NCI-H1092 treated with DMSO at 0.1 percent for 48 hours (cell line): ENCODE data around the gene COASY.
A peak's percentile ranks its signal among the peaks of the same experiment; 100 is the strongest.

ENCODE experiments used
- DNase-seq: peaks from one replicate; lab custom pipeline; 2025; lab: John Stamatoyannopoulos, UW

COASY gene

DNA sequence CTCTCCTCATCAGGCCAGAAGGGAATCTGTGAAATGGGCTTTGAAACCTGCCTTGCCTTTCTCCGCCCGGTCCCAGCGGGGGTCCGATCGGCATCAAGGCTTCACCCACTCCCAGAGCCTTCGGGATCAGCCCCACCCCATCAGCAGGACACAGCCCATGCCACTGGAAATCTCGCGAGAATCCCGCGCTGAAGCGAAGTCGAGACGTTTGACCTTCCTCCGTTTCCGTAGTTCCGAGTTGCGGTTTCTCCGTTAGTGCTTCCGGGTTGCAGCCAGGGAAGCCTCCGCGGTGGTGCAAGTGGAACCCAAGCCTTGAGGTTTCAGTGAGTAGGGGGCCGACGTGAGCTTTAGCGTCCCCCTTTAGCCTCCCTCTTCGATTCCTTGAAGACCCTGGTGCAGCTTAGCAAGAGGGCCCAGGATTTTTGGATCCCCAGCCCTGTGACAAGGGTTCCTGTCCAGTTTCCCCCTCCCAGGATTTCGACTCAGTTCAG, at the start of gene COASY:
Gene COASY (plus strand): TSS at position 252 of the 491 bp plus-strand sequence. CDS start 475 bp downstream, outside the sequence.
- peak; percentile 94 for DNase-seq

DNA sequence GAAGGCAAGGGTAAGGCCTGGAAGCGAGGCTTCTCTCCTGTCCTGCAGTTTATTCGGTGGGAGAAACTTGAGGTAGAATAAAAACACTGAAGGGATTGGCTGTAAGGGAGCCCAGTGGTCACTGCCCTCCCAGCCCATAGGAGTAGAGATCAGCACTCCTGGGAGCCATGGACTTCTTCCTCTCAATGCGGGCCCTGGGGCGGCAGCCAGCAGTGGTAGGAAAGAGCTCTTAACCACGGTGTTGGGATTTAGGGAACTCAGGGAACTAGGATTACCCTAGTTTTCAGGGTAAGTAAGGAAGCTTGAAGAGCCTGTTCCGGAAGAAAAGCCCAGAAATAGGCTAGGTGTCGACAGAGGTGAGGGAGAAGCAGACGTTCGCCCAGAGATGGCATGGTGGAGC, 49.7 kb upstream of the COASY start:
- no peak for DNase-seq

DNA sequence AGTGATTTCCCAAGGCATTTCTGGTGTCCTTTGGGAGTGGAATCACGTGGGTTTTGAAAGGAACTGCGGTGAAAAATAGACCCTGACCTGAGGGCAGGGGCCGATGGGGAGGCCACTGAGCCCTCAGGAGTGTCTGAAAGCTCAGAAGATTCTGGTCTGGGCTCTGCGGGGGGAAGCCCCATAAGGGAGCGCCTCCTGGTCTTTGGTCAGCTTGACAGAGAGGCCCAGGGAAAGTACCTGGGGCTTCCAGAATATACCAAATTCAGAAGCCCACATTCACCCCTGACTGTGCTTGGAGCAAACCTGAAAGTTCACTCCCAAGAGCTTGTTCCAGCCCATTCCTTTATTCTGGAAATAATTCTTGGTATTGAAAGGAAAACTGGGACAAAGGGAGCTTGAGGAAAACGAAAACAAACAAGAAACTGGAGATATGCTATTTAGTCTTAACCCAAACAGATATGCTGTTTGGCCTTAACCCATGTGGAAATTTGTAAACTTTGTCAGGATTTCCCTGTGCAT, 49.2 kb upstream of the COASY start:
- no peak for DNase-seq

DNA sequence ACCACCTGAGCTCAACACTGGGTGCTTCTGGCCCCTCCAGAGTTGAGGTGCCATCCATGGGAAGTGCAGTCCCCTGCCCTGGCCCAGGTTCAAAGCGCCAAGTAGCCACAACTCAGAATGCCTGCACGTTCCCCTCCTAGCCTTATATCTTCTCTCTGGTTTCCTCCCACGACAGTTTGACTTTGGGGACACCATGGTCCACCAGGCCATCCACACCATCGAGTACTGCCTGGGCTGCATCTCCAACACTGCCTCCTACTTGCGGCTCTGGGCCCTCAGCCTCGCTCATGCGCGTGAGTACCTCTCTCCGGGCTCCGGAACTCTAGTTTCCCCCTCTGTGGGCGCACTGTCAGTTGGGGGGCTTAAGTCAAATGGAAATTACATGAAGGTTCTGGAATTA, 48.3 kb upstream of the COASY start:
- DNase-seq = no peak

DNA sequence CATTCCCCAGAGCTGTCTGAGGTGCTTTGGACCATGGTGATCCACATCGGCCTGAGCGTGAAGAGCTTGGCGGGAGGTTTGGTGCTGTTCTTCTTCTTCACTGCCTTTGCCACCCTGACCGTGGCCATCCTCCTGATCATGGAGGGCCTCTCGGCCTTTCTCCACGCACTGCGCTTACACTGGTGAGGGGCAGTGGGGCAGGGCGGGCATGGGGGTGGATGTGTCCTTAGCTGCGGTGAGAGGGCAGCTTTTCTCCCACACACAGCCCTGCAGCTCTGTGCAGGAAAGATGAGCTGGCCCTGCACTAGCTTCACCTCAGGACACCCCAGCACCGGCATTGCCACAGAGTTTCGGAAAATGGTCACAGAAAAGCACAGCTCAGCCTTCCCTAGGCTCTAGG, 47.7 kb upstream of the COASY start:
- no peak for DNase-seq

DNA sequence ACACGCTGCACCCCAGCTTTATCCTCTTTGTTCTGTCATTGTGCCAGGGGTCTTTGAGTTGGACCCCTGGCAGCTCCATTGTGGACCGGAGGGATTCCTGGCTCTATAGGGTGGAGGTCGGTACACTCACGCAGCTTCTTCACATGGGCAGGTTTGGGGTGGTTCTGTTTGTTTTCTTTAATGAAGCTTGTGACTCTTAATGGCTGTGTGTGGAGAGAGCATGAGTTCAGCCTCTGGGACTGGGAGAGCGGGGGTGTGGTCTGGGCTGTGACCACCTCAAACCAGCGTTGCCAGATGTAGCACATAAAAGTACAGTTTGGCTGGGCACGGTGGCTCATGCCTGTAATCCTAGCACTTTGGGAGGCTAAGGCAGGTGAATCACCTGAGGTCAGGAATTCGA, 47.1 kb upstream of the COASY start:
- DNase-seq = no peak

DNA sequence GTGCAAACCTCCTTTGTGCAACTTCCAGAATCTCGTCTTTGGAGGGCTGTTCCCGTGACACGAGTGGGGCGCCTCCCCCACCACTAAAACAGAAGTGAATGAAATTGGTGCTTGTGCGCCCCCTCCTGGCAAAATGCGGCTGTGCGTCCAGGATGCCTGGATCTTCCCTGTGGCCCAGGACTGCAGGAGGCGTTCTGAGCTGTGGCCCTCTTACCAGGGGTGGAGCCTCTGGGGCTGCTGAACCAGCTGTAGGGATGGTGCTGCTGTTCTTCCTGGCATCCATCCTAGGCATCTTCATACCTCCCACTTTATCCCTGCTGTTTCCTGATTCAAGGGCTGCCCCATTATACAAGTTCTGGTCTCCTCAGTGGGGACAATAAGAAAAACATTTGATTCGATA, 44.4 kb upstream of the COASY start:
- DNase-seq = peak; percentile 11

DNA sequence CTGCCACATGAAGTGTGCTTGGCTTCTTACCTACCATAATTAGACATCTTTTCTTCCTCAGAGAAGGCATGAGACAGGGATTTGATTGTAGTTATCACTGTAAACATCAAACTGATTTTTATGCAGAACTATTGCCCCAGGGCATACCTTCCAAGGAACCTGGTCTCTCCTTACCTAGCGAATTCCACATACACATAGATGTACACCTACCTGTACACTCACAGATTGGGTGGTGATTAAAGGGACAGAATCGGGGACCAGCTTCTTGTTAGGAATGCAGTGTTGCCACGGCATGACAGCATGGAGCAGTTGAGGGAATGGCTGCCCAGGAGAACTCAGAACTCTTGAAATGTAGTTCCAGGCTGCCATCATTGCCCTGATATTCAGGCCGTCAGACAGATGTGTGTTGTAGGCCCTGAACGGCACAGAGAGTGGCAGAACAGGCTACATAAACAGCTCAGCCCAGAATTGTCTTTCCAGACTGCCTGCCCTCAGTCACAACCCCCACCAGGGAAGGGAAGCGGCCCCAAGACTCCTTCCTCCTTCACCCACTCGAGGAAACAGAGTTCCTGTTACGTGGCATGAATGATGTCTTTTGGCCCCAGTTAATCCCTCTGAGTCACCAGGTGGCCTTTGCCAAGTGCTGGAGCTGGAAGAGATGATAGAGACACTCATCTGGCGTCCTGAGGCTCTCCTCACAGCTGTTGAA, 43.7 kb upstream of the COASY start:
- DNase-seq = no peak

DNA sequence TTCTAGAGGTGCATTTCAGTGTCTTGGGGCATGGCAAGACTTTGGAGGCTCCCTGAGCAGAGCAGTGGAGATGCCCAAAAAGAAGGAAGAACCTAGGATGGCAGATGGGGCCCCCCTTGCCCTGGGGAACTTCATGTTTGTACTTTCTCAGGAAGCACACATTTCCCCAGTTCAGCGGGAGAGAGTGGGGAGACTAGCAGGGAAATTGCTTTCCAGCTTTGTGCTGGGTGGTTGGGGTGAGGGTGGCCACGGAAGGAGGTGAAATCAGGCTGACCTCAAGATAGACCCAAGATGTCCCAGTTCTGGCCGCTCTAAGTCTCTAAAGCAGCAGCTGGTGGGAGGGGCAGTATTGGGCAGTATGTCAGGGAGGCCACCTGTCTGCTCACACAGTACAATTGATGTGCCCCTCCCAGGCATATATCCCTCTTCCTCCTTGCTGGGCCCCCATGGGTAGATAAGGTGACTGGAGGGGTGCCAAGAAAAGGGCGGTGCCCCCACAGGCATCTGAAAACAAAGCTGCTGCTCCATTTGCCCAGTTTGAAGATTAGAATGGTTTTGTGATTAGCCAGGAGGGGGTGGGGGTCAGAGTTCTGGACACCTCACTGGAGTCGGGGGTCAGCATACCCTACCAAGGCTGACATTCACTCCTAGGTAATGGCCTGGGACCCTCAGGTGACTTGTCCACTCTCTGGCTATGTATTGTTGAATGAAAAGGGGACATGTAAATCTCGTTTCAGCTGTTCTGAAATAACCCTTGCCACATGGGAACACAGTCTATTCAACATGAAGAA, 43.0 kb upstream of the COASY start:
- no peak for DNase-seq

DNA sequence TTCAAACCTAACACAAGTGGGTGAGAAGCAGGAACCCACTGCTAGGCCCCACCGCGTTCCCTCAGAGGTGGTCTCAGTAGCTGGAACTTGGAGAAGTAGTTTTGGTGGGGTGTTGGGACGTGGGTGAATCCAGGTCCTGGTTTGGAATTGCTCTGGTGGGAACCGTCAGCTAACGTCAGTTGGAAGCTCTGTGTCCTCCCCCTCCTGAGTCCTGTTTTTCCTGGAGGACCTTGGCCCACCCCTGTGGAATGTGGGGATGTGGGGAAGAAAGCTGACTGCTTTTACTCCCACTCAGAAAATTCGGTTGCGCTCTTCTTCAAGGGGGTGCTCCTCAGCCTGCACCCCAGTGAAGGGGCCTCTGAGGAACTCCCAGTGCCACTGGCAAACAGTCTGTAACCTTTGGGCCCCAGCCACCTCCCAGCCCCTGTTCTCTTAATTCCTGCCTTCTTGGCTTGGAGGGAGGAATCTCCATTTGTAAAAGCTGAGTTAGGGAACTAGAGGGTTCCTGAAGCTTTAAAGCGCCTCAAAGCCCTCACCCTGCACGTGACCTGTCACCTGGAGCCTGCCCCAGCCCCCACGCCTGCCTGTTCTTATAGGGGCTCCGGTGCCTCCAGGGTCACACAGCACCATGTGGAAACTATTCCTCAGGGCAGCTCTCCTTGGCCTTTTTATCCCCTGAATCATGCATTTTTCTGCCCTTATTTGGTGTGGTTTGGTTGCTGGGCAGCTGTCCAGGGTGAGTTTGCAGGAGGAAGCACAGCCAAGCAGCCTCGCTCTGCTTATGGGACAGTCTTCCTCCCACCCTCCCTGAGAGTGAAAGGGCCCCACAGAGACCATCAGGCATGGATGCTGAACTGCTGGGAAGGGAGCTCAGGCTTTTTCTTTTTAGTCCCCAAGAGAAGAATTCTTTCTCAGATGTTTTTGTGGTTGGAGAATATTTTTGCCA, 42.1 kb upstream of the COASY start:
- no peak for DNase-seq

DNA sequence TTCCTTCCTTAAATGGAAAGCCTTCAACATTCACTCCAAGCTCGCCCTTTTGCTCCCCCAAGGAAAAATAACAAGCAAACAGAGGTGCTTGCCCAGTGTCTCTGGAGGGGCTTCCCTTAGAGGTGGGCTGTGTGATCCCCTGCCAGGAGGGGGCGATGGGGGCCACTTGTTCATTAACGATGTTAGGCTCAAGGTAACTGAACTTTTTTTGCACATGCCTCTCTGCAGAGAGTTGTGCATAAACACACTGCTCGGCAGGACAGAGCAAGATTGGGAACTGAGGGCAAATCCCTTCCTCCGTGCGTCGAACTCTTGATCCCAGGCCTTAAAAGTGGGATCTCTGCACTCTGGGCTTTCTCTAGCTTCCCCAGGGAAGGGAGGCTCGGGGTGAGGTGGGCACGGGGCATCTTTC, 41.4 kb upstream of the COASY start:
- DNase-seq = no peak

DNA sequence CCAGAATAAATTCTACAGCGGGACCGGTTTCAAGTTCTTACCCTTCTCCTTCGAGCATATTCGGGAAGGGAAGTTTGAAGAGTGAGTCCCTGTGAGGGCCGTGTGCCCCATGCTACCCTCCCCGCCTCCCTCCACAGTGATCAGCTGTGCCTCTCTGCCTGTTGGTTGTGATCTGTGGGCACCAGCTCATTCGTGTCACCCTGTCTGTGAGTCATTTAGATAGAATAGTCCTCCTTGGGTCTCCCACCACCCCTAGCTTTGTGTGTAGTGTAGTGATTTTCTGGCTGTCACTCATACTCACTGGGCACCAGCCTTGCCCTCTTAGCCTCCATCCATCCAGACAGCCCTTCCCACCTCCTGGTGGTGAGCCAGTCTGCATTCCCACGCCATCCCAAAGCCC, 40.9 kb upstream of the COASY start:
- DNase-seq = no peak

DNA sequence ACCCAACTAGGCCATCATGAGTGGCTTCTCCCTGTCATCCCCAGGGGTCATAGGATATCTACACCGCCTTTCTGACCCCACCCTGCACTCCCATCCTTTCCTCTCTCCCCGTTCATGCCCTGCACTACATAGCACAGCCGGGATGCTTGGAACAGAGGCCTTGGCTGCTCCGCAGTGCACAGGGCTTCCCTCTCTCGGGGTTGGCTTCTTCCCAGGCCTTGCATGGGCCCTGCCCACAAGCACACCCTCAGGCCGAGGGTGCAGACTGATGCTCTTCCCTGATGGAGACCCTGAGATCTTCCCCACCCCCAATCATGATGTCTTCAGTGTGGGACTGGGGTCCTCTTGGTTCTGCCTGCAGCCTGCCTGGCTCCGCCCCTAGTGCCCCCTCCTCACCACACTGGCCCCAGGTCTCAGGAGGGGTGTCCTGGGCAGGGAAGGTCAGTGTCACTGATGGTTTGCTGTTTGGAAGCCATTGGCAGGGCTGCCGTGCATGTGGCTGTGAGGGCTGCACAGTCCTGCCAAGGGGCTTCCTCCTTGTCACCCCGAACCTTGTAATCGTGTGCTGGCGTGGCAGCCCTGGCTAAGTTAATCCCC, 40.2 kb upstream of the COASY start:
- DNase-seq = no peak

DNA sequence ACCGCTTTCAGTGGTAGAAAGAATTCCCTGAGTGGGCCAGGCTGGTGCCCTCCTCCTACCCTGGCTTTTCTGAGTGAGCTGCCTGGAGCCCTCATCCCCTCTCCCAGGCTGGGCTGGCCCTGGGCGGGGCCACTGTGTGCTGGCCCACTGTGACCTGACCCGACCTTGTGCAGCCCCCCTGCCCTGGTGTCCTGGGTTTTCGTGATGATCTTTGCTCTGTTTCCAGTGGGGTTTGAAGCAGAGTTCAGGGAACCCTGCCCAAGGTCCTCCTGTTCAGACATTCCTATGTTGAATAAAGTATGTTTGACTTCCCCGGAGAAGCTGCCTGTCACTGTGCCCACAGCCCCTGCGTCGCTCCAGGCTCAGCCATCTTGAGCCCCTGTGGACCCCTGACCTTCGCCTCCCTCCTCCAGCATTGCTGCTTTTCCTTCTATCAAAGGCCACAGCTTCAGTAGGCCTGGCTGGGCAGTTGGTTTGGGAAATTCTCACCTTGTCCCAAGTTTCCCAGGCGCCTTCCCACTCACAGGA, 39.6 kb upstream of the COASY start:
- DNase-seq = no peak

DNA sequence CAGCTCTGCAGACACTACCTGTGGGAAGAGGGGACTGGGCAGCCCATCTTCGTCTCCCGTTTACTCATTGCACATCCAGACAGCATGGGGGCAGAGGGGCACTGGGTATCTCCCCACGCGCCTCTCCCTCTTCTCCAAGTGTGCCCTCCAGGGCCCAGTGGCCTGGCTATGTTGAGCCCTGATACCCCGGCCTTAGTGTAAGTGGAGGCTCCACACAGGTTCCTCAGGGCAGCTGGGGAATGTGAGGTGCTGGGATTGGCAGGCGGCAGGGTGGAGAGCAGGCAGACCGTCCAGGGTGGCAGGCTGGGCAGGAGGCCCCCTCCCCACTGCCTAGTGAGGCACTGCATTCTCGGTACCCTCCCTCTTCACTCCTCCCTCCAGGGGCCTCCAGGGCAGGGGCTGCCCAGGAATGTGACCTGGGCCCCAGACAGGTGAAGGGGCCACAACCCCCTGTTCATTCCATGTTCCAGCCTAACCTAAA, 39.1 kb upstream of the COASY start:
- DNase-seq = no peak

DNA sequence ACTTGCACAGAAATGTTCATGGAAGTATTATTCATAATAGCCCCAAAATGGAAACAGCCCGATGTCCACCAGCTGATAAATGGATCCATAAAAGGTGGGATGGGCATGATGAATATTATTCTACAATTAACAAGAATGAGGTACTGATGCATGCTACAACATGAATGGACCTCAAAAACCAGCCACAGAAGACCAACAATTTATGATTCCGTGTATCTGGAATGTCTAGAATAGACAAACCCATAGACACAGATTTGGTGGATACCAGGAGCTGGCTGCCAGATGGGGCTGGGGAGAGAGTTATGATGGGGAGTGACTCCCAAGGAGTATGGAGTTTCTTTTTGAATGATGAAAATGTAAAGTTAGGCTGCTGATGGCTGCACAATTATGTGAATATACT, 36.7 kb upstream of the COASY start:
- no peak for DNase-seq

DNA sequence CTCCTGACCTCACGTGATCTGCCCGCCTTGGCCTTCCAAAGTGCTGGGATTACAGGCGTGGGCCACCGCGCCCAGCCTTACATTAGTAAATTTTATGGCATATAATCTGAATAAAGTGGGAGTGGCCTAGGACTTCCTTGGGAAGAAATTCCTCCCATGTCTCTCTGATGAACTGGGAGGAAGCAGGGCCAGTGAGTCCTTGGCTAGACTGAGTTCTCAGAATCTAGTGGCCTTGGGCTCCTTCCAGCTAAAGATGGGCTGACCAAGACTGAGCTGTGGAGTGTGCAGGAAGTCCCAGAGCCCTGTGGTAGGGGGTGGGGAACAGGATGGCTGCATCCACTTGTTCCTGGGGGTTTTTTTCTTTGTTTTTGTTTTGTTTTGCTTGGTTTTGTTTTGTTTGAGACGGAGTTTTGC, 35.9 kb upstream of the COASY start:
- DNase-seq = no peak

DNA sequence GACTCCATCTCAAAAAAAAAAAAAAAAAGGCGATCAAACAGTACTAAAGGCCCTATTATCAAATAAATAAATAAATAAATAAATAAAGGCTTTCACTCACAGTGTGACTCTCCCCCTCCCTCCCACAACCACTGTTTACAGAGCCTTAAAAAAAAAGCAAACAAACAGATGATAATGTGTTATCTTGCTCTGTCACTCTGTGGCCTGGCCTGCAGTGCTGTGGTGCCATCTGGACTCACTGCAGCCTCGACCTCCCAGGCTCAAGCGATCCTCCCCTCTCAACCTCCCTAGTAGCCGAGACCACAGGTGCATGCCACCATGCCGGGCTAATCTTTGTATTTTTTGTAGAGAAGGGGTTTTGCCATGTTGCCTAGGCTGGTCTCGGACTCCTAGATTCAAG, 34.0 kb upstream of the COASY start:
- no peak for DNase-seq

DNA sequence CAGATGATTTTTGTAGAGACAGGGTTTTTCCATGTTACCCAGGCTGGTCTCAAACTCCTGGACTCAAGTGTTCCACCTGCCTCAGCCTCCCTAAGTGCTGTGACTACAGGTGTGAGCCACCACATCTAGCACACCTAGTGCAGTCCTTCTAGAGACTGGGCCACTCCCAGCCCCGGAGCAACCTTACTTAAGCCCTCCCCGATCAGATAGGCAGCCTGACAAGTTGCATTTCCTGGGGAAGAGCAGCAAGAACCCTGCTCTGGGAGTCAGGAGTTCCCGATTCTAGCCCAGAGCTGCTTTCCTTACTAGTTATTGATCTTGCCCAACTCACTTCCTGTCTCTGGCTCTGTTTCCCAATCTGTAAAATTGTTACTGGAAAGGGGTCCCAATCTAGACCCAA, 32.9 kb upstream of the COASY start:
- DNase-seq = no peak

DNA sequence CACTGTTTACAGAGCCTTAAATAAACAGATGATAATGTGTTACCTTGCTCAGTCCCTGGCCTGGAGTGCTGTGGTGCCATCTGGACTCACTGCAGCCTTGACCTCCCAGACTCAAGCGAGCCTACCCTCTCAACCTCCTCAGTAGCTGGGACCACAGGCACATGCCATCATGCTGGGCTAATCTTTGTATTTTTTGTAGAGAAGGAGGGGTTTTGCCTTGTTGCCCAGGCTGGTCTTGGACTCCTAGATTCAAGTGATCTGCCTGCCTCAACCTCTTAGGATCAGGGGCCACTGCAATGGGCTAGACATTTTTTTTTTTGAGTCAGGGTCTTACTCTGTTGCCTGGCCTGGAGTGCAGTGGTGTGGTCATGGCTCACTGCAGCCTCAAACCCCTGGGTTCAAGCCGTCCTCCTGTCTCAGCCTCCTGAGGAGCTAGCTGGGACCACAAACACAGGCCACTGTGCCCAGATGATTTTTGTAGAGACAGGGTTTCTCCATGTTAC, 30.9 kb upstream of the COASY start:
- peak; percentile 13 for DNase-seq
